Left renal pelvis (tissue), 4 donors: Measurements from ENCODE around the gene MYO1B. TPM values are rescaled to one million over a fixed set of nuclear protein-coding genes. Genes with fewer than 3 reads are reported as not detected.

ENCODE experiments used
- DNase-seq, 4 donors: peaks; one replicate each; pipeline ENCODE4 v3.0.0-alpha.2; 2013; ENCODE audit warnings: low read depth in 4 of 4, low spot score in 3 of 4
- polyA plus RNA-seq, 4 donors: library from polyadenylated mRNA; unstranded; fragments of 120-200 nt; gene quantifications; one replicate each; pipeline ENCODE4 v1.2.1, GENCODE V29; 2013; ENCODE audit not compliant: insufficient read length in 4 of 4

The MYO1B gene
- polyA plus RNA-seq, 4 donors = 65.5 to 137 (median 105) TPM

DNA sequence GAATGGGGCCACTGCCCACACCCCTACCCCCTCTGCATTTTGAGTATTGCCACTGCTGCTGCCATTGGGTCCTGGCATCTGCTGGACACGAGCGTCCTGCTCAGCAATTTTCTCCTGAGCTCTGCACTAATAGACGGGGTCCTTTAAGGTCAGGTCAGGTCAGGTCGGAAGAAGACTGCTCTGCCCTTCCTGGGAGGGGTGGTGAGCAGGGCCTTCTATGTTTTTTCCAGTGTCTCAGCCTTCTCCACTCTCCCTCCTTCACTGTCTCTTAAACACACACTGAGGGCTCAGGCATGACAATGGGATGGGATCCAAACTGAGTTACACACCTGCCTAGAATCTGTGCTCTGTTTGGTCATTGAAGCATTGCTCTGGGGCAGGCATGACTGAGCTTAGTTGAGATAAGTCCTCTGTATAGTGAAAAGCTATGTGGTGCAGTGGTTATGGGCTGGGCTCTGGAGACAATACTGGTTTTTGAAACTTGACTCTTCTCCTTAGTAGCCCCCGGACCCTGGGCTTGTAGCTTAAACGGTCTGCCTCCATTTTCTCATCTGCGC, 10.6 kb downstream of the MYO1B start:
- DNase-seq = no peak

DNA sequence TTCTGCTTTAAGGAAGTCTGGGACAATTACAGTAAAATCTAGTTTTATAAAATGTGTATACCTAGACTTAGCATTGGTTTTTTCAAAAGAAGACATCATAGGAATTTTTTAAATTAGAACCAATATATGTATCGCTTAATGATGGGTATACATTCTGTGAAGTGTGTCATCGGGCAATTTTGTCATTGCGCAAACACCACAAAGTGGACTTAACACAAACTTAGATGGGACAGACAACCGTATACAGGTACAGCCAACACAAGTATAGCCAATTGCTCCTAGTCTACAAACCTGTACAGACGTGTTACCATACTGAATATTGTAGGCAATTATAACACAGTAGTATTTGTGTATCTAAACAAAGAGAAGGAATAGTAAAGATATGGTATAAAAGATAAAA, 12.7 kb downstream of the MYO1B start:
- no peak for DNase-seq

DNA sequence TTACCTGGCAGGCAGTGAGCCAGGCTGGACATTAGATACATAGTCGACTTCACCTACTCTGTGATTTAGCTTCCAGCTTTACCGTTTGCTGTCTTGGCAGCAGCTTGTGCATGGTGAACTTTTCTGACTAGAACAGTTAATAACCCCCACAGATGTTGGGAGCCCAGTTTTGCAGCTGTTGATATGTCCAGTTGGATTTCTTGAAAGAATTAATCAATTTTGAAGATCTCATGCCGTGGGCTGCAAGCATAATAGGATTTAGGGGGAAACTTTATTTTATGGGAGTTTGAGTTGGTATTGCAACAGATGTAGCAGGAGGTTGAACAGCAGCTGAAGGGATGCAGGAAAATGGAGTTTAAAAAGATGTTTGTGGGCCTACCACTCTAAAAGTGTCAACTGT, 13.8 kb downstream of the MYO1B start:
- DNase-seq = no peak

DNA sequence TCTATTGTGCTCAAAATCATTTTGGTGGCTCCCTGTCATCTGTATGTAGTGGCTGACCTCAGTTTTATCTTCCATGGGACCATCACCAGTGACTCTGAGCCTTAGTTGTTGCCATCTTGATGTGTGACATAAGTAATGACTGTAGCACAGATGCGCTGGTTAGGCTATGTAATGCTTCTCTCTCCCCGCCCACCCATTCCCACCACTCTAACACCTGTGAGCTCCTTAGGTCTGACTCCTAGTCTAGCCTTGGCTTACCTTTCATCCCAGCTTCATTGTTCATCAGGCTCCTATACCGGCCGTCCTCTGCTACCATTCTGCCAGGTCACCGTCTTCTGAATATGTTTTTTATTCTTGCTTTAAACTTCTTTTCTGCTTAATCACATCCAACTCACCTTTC, 17.2 kb downstream of the MYO1B start:
- no peak for DNase-seq

DNA sequence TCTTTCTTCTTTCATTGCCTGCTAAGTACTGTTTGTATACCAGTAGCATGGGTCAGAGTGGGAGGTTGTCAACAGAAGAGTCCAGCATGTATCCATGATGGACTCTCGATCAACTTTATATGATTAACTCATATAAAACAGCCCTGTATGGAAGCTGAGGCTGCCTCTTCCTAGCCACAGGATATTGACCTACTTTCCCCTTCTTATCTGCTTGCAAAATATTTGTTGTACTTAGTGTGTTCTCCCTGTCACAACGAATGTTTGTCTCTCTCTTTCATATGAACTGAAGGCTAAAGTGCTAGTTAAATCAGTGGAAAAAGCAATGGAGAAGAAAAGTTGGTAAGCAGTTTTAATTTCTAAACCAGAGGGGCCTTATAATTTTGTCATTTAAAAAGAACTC, 17.8 kb downstream of the MYO1B start:
- no peak for DNase-seq

DNA sequence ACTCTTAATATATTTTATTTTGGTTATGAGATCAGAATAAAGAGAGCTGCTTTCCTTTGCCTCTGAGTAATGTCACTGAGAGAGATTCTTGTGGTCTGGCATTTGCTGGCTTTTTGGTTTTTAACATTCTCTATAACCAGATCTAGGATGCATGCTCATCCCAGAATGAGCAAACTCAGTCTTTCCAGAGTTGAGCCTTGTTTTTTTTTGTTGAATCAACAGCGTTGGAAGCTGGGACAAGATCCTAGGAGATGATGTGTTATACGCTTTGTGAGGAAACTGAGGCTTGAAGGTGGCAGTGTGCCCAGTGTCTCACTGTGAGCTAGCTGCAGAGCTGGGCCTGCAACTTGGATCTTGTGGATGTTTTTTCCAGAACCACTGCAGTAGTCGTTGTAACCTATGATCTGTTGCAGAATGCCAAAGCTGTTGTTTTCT, 19.5 kb downstream of the MYO1B start:
- no peak for DNase-seq

DNA sequence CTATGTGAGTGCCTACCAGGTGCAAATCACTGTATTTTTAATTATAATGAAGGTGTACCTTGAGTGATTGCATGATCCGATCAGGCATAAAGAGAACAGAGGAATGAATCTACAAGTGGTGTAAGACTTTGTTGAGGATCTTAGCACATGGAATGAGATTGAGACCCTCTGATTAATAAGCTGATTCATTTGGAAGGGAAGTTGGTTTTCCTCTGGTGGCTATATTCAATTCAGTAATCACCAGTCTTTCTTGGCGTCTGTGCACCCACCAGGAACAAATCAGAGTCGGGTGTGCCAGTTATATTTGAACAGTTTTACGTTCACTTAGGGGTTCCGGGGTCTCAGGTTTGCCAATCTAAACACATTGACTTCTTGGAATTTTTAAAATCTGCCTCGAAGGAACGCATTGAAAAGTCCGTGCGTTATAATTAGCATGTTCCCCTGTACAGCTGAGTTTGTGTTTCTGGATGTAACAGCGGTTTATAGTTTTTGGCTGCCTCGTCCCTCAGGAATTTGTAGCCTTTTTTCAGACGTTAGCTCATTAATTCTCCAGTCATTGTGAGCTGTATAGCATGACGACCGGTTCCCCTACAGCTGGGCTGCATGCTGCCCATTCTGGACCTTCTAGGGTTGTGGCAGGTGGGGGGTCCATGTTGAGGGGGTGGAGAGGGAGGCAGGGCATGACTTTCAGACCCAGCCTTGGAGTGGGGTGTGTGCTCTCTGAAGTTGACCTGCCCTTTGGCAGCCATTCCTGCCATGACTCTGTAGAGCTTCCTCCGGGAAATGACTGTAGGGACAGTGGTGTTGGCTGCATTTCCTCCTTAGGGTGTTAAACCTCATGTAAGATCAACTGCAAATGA, 20.3 kb downstream of the MYO1B start:
- peak in 2 of 4 donors; percentile 49 to 51 for DNase-seq

DNA sequence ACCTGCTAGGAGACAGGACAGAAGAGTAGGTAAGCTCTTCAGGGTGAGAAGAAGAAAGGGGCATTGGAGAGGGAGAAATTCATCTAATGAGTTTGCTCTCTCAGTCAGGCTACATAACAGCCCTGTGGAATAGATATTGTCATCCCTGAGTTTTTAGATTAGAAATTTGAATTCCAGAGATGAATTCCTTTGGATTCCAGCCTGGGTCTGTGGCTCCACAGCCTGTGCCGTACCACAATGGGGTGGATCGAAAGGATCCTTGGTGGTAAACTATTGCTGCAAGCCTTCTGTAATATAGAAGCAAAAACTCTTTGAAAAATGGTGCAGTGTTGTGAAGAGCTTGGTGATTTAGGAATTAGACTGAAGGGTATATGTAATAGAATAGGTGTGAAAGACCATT, 21.0 kb downstream of the MYO1B start:
- DNase-seq = no peak

DNA sequence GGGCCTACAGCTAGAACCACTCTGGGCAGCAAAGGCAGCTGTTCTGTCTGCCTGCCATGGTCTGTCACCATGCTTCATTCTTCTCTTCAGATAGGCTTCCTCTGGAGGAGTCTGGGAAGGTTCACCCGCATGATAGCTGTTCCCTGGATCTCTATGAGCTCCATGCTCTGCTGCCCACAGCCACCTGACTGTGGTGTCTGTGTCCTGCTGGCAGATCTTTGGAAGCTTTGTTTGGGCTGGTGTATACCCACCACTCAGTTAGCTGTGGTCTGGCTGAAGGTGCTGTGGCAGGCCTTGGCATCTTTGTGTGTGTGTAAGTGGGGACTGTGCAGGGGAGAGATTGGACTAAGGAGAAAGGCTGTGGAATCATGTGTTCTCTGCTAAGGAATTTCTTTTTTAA, 23.4 kb downstream of the MYO1B start:
- DNase-seq = no peak

DNA sequence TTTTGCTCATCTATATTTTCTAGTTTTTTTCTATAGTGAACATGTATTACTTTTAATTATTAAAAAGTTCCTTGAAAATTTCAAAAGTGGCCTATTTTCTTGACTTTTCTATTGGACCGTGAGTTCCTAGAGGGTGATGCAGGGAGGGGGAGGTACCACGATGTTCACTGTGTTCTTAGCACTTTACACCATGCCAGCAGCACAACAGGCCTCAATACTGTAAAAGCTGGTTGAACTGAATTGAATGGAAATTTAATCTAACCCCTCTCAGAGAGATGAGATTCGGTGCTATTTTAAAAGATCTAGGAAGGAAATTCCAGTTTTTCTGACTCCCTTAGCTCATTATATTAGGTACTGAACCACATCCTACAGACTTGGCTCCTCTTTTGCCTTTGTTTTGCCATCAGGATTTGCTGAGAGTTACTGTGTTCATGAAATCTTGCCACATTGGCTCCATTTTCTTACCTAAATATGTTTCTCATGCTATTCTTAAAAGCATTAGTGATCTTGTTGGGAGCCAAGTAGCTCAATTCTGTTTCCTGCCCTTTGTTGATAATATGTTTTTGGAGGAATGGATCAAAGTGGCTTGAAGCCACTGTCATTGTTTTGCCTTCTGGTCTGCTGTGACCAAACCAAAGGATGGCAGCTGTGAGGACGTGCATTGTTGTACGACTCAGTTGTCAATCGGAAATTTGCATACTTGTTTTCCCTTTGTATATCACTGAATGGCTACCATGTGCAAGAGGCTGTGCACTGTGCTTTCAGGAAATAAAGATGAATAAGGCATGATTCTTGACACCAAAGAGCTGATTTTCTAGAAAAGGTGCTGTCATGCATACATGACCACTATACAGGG, 25.3 kb downstream of the MYO1B start:
- DNase-seq = no peak

DNA sequence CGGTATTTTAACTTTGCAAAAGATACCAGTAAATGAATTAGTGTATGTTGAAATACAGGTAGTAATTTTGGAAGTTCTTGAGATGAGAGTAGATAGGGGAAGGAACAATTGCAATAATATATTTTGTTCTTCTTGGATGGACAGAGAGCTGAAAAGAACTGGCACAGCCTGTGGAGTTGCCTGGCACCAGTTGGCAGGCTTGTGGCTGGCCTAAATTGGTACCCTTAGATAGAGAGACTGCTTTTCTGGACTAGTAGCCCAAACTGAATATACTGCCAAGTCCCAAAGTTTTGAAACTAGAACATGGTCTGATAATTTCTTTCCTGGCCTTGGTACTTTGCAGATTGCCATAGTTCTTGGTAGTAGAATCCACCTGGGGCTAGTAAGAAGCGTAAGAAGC, 26.9 kb downstream of the MYO1B start:
- no peak for DNase-seq

DNA sequence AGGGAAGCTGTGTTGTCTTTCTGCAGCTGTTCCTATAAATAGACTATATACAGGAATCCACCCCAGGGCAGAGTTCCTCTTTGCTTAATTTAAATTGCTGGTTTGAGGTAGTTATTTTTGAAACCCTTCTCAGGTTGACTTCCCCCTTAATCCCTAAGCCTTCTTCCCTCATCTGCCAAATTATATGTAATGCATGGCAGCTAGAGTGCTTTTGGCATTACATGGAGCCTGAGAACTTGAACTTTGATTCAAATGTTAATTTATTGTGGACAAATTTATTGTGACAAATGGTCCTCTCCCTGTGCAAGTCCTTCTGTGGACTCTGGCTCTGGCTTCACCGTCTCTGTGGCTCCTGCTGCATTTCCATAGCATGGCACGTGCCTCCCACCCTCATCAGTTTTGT, 29.2 kb downstream of the MYO1B start:
- DNase-seq = no peak

DNA sequence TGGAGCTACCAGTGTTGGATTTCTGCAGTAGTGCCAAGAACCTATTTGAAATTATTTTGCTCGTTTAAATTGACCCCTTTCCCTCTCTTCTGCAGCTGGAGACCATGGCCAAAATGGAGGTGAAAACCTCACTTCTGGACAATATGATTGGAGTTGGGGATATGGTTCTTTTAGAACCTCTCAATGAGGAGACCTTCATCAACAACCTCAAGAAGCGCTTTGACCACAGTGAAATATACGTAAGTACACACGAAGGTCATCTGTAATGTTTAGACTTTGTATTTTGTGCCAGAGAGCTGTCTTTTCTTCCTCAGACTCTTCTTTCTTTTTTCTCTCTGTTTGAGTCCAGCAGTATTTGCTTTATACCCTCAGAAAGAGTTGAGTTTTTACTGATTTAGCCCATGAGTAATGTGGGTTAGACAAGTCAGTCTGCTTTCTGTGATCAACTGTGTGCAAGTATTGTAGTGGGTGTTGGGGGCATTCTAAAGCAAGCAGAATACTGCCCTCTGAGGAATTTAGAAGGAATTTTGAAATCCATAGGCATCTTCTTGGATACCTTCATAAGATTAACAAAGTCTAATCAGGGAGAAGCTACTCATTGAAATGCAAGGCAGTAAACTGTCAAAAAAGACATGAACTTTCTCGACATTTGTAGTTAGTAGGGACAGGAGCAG, 31.7 kb downstream of the MYO1B start:
- no peak for DNase-seq

DNA sequence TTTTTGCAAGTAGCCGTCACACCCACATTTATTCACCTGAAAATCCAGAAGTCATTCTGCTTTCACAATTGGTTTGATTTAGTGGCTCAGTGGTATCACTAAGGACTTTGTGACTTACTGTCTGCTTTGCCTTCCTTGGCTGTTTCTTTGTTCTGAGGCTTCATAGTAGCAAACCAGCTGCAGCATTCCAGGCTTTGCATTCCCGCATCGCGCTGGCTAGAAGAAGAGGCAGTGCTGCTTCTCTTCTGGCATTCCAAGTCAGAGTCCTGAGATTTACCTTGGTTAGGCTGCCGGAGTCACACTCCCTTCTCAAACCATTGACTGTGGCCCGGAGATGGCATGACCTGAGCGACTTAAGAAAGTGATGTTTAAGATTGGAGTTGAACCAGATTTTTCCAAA, 35.1 kb downstream of the MYO1B start:
- no peak for DNase-seq

DNA sequence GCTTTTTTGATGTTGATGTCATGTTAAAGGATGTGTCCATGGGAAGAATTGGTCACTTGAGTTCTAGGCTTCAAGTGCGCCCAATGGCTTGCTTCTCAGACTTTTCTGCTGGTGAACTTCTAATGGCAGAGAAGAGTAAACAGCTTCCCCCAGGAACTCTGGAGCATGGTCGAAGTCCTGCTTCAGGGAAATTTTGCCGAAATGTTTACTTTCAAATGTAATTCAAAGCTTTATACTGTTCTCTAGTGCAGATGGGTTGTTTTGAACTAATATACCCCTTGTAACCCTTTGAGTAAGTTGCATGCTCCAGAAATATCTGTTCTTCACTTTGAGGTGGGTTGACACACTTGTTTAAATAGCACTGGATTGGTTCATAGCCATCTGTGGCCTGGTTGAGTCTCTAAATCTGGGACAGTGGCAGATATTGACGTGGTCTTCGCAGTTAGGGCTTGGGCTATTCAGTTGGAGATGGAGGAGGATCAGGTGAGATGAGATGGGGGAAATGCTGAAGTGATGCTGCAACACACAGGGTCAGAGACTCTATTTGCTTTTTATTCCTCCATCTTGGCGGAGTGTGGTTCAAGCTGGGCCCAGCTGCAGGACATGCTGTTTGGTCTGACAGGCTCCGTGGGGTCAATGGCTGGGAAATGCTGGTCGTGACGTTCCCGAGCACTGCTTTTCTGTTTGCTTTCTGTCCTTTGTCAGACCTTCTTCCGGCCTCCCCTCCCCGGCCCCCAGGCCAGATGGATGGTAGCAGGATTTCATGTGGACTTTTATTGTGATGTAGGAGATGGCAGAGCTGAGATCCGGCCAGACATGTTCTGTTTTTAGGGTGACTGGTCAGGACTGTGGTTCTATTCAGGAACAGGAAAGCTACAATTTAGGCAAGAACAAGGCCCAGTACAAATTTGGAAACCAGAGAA, 35.9 kb downstream of the MYO1B start:
- no peak for DNase-seq

DNA sequence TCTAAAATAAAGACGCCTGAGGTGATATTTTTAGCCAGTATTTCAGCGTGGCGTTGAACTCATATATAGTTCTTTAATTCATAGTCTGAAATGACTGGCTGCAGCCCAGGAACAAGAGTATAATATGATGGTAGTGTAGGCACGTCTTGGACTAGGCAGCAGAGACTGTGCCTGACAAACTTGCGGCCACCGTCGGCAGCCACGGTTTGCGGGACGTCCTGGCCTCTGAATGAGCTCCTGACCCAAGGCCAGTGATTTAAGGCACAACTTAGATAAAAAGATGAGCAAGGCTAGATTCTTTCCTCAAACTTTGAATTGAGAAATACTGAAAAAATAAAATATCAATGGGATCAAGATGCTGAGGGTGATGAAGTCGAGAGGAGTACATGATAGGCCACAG, 40.0 kb downstream of the MYO1B start:
- DNase-seq = no peak

DNA sequence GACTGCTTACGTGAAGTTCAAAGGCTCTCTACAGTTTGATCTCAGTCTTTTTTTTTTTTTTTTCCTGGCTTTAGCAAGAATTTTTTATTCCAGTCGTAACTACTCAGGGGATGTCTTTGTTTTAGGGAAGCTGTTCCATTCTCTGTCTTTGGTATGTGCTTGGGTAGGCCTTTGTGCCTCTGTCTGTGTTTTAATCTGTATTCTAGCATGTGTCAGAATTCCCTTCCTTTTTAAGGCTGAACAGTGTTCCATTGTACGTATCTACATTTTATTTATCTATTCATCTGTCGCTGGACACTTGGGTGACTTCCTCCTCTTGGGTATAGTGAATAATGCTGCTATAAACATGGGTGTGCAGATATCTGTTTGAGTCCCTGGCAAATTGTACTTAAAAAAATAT, 42.6 kb downstream of the MYO1B start:
- DNase-seq = no peak

DNA sequence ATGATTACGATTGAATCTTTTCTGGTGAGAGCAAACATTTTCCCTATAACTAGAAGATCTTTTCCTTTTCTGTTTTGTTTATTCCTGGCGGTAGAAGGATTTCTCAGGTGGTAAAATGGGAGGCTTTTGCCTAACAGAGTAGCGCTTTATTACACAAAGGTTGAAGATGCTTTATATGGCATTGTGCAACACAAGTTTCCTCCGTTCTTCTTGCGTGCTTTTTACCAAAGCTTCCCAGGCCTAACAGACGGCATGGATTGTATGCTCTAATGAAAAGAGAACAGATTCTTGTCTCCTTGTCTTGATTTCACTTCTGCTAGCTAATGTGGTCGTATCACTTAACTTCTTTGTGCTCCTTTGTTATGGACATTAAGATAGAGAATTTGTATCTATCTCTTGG, 43.8 kb downstream of the MYO1B start:
- DNase-seq = no peak

DNA sequence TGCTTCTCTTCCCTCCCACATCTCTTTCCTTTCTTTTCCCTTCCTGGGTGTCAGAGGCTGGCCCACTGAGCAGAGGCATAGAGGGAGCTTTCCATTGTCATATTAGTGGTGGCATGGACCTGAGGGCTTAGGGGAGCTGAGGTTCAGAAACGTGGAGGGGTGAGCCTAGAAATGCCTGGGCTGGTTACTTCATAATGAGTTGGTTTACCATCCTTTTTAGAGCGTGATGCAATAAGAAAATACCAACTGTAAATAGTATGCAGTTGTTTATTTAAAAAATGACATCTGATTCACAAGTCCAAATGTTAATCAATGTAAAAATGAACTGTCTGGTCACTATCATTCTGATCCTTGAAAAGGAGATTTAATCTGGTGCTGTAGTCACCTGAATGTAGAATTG, 46.3 kb downstream of the MYO1B start:
- no peak for DNase-seq

DNA sequence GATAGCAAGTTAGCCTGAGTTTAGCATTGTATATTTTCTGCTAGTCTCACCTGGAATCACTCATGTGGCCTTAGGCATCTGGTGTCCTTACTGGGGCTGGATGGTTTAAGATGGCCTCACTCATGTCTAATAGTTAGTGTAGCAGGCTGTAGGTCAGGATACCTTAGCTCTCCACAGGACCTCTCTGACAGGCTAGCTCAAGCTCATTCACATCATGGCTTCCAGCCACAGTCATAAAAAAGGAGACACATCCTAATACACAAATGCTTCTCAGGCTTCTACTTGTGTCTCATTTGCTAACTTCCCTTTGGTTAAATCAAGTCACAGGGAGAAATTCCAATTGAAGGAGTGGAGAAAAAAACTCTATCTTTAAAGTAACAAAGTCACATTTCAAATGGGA, 47.7 kb downstream of the MYO1B start:
- no peak for DNase-seq
